GM04504 (cell line): Measurements from ENCODE around the gene ERC1.

Source experiments
- DNase-seq: peaks from one replicate; pipeline ENCODE4 v3.0.0-alpha.2; 2012; ENCODE audit warnings: low read depth

Gene ERC1

DNA sequence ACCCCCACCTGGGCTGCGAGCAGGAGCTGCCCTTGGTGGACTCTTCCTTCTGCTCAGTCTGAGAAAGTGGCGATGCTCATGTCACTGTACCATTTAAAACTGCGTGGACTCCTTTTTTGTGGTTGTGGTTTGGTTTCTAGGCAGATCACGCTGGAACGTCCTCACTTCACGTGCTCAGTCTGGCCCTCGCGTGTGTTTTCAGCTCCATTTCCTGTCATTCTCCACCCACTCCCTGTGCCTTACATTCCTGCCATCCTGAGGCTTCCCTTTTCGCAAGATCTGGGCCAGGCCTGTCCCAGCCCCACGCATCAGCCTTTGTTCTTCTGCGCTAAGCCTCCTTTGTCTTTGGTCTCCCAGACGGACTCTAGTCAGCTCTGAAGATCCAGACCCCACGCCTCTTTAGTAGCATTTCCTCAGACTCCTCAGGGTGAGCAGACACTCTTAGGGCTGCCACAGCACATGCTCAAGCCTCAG is 497.9 kb downstream of the ERC1 start:
- peak; percentile 70 for DNase-seq

DNA sequence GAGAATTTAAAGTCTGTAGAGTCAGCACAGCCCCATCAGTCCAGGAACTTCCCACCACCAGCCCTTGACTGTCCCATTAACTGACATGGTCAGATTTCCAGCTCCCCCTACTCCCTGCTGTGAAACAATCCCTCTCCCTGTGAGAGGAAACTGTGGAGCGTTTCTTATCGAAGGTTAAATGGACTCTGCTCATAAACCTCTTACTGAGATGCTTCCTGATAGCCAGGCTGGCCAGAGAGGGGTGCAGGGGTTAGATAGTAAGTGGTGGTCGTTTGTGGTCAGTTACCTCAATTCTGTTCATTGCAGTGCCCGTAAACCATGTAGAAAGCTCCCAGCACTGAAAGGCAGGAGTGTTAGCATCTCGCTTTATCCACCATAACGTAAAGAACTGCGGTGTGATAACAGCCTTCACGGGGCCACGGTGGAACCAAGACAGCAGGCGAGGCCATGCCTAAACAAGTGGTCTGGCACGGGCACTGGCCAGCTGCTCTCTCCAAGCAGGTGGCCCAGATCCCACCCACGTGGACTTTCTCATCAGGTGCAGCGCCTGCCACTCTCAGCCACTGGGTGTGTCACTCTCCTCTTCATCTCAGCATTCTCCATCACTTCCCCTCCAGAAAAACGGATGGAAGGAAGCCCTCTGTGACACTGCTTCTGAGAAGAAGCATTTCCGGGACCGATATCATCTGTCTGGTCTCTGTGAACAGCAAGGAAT is 501.1 kb downstream of the ERC1 start:
- DNase-seq, result no peak

DNA sequence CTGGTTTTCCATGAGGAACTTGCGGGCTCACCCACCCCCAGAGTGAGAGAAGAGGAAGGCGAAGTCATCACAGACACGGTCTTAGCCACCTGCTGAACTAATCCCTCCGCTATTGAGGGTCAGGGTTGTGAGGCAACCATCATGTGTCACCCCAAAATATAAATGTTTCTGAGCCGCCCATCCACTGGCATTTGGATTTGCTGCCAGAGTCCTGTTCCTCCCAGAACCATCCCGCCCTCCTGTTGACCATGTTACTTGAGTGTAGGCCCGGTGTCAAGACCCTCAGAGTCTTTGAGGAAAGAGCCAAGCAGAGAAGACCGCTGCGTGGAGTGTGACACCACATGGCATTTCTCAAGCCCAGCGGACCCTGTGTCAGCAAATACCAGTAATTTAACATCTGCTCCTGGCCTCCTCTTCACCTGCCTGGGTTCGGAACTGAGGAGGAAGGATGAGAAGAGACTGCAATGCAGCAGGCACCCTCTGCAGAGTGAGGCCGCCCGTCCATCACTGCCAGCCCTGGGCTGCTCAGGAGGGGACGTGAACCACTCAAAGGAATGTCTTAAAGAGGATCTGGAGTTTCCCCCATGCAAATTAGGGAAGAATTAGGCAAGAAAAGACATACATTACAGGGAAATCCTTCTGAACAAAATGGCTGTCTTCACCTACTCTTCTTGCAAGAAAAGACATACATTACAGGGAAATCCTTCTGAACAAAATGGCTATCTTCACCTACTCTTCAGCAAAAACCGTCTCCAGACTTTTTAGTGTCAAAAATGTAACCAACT is 502.9 kb downstream of the ERC1 start:
- DNase-seq, result no peak

- DNase-seq, result no peak
These were observed 503.8 kb downstream of the ERC1 start for GRCh38 chr12:1494856-1495255.

GRCh38 chr12:1496162-1496900 is 505.3 kb downstream of the ERC1 start:
- peak; percentile 44 for DNase-seq

GRCh38 chr12:1497161-1497560 is 506.1 kb downstream of the ERC1 start:
- no peak for DNase-seq

GRCh38 chr12:1498199-1498740 is 507.2 kb downstream of the ERC1 start:
- DNase-seq, result no peak

- no peak for DNase-seq
These were observed 508.3 kb downstream of the ERC1 start for GRCh38 chr12:1499351-1499750.

- DNase-seq, result peak; percentile 89
These were observed 509.2 kb downstream of the ERC1 start for GRCh38 chr12:1500095-1500801.

DNA sequence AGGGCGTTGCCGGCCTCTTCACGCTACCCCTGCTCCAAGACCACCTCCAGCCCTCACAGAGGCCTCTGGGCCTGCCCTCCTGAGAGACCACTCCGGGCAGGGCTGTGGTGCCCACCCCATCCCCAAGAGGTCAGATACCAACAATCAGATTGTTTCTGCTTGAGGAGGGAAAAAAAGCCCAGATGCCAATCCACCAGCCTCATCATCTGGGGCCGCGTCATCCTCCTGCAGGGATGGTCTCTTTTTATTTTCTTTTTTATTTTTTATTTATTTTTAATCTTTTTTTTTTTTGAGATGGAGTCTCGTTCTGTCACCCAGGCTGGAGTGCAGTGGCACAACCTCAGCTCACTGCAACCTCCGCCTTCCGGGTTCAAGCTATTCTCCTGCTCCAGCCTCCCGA is 510.0 kb downstream of the ERC1 start:
- no peak for DNase-seq

GRCh38 chr12:1501695-1502378 is 510.8 kb downstream of the ERC1 start:
- DNase-seq, result no peak

GRCh38 chr12:1502379-1502720 is 511.3 kb downstream of the ERC1 start:
- DNase-seq, result no peak

DNA sequence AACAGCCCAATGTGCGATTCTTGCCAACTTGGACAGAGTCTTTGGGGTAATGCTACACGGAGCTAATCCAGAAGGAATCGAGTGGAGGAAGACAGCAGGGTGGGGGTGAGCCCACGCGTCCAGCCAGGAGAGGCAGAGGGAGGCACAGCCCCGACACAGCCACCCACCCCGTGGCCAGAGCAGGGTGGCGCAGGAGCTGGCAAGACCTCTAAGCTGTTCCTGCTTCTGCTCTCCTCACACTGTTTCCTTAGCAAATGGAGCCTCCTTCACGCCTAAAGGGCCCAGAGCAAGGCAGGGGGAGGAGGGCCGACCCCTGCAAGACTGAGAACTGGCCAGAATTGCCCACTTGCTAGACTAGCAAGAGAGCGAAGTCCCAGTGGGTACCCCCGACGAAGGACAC is 511.8 kb downstream of the ERC1 start:
- DNase-seq, result no peak

DNA sequence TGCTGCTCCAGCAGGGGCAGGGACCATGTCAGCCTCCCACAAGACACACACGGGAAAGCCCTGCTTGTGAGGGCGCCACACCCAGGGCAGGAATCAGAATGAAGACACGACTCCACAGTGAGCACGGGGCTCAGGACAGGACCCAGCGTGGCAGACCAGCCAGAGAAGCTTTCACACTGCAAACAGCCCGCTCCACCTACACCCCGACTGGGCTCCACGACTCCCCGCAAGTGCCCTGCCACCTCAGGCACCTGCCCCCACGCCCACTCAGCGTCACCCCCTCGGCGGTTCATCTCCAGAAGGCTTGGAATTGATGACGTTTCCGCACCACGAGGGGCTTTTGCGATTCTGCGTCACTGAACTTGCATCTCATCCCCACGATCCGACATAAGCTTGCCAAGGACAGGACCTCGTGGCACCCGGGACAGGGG is 512.3 kb downstream of the ERC1 start:
- DNase-seq, result no peak

DNA sequence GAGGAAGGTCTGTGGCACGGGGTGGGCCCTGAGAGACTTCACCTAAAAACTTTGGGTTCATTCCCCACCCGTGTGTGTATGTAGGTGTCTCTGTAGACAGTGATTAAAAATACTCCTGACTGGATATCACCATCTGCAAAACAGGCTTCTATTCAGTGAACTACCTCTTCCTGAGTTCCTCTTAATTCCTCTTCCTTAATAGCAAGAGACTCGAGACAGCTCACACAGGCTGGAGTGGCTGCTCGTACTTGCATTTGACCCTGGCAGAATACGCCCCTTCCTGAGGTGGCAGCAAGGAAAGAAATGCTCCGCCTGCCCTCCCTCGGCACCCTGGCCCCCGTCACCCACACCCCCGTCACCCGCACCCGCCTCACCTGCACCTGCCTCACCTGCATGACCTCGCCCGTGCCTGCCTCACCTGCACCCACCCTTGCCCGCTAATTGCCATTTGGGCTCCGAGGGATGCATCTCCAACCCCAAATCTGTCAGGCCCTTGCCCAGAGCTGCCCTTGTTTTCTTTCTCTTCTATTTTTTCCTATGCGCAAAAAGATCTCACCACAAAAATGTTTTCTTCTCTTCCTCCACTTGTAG is 513.4 kb downstream of the ERC1 start:
- DNase-seq, result no peak

DNA sequence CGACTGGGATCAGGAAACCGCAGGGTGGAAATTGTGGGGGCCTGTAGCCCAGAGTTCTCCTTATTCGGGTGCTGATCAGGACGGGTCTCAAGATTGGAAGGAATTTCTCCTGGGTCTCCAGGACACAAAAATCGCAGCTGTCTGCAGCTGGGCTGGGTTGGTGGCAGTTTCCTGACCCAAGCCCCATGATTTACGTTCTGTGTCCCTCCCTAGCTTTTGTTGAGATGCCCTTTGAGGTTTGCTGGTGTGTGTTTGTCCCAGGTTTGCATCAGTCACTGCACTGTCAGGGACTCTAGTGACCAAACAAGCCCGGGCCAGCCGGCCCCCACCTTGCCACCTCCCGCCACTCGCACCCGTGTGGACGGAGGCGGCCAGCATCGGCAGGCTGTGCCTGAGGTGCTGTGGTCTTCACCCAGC is 513.9 kb downstream of the ERC1 start:
- DNase-seq, result no peak

DNA sequence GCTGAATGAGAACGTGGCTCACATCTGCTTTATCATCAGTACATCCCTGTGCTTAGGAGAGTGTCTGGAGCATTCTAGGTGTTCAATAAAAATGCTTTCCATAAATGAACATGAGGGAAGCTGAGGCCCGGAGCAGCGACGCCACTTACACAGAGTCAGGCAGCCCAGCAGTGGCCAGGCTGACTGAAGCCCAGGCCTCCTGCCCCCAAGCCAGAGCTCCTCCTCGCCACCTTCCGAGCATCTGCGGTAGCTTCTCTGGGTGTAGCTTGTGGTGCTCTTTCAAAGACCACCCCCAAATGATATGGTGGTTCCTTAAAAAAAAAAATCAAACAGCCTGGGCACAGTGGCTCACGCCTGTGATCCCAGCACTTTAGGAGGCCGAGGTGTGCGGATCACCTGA is 514.6 kb downstream of the ERC1 start:
- DNase-seq, result no peak

DNA sequence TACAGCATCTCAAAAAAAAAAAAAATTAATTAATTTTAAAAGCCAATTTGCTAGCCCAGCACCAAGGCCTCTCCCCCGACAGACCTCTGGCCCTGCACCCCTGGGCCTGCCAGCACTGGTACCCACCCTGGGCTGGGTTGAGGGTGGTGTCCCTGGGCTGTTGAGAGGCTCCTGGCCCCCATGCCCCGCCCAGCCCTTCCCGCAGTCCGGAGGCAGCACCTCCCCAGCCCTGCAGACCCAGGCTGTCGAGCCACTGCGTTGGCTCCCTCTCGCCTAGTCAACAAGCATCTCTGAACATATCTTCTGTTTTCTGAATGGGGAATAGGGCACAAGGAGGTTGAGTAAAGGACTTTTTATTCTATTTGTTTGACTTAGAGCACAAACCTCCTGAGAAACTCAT is 516.3 kb downstream of the ERC1 start:
- no peak for DNase-seq

DNA sequence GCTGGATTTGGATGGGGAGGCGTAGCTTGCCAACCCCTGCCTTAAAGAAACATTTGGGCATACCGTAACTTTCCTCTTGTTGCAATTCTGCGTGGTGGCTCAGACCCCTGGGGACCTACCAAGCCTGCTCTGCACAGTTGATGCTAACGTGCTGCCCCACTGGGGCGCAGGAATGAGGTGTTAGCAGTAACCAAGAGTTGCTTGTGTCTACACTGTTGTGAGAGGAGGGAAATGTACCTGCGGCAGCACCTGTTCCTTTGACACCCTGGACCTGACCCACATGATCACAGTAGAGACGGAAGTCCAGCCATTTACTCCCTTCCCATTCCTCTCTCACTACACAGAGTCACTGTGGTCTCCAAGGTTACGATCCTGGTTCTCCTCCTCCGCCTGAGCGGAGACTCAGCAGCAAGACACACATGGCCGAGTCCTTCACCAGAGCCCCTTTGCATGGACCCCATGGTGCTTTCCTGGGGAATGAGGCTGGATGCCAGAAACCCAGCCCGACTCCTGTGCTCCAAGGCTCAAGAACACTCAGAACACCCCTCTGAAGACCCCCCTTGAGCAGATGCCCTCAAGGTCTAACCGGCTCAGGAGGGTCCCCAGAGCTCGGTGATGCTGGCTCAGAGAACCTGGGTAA is 518.5 kb downstream of the ERC1 start:
- no peak for DNase-seq

- no peak for DNase-seq
These were observed 519.2 kb downstream of the ERC1 start for GRCh38 chr12:1510056-1510812.
